ENCODE measurements around the gene NCOR1. TPM values are rescaled to one million over a fixed set of nuclear protein-coding genes. Genes with fewer than 3 reads are reported as not detected.

Gene NCOR1
- total and polyA plus RNA-seq, 2 of the 13 experiments (the other 11 are each of a cell fraction or from before 2014, with no cell fraction given), result 57.0 to 71.7 TPM

GRCh38 chr17:15999141-15999973 lies 216.0 kb downstream of the NCOR1 start, which contains the start of the genes TTC19 and ZSWIM7 (continued):
- TF ChIP-seq SOX13 (IDR thresholded peaks at IDR 0.05) (no peak), SOX13 (CRISPR knock-in tag; conservative IDR thresholded peaks at IDR 0.05 in 1 of 2, IDR thresholded peaks at IDR 0.05 in 1 of 2) (peak in 1 of 2 experiments; percentile 76; a peak in 2 of 4 replicates), LRRFIP1 (CRISPR knock-in tag; conservative IDR thresholded peaks at IDR 0.05) (no peak), ZNF737 (CRISPR knock-in tag; IDR thresholded peaks at IDR 0.05; ENCODE audit: borderline replicate concordance) (no peak), ZBTB42 (CRISPR knock-in tag; IDR thresholded peaks at IDR 0.05) (no peak), ZBTB1 (CRISPR knock-in tag; IDR thresholded peaks at IDR 0.05; ENCODE audit: borderline replicate concordance) (no peak), ZNF580 (CRISPR knock-in tag; IDR thresholded peaks at IDR 0.05; ENCODE audit: borderline replicate concordance, low read depth) (peak; percentile 94; the same call in 1 of the 2 replicates), PRDM10 (CRISPR knock-in tag; IDR thresholded peaks at IDR 0.05; ENCODE audit: low read depth) (no peak), NFIB (CRISPR knock-in tag; IDR thresholded peaks at IDR 0.05; ENCODE audit: borderline replicate concordance) (no peak), JUNB (CRISPR knock-in tag; IDR thresholded peaks at IDR 0.05; ENCODE audit: borderline replicate concordance) (peak; percentile 68; the same call in 1 of the 2 replicates), NR1H2 (CRISPR knock-in tag; IDR thresholded peaks at IDR 0.05; ENCODE audit: borderline replicate concordance, low read depth) (no peak), TGIF2 (CRISPR knock-in tag; IDR thresholded peaks at IDR 0.05) (peak; percentile 95), ZNF841 (CRISPR knock-in tag; IDR thresholded peaks at IDR 0.05; ENCODE audit: borderline replicate concordance) (peak; percentile 84), HCFC1 (IDR thresholded peaks at IDR 0.05; ENCODE audit: low read depth, low read length) (no peak), ZBTB26 (CRISPR knock-in tag; IDR thresholded peaks at IDR 0.05; ENCODE audit: borderline replicate concordance) (peak; percentile 85), ZNF780A (CRISPR knock-in tag; IDR thresholded peaks at IDR 0.05) (peak; percentile 97; the same call in 1 of the 2 replicates), ZNF138 (CRISPR knock-in tag; IDR thresholded peaks at IDR 0.05; ENCODE audit: low read depth) (peak; percentile 97; the same call in 1 of the 2 replicates), ZNF619 (CRISPR knock-in tag; IDR thresholded peaks at IDR 0.05) (peak; percentile 78), ZNF567 (CRISPR knock-in tag; IDR thresholded peaks at IDR 0.05; ENCODE audit: borderline replicate concordance) (peak; percentile 81; the same call in 1 of the 2 replicates), ZKSCAN8 (CRISPR knock-in tag; IDR thresholded peaks at IDR 0.05; ENCODE audit: borderline replicate concordance) (peak; percentile 90; the same call in 1 of the 2 replicates)
